GM10847 (cell line): ENCODE results near the gene PHF19.

Experiments used
- POLR2A ChIP-seq: IDR thresholded peaks from 2 replicates; pipeline ENCODE4 v1.6.1; 2011; ENCODE audit not compliant: insufficient read length; ENCODE audit errors: extremely low read depth

PHF19 gene

DNA sequence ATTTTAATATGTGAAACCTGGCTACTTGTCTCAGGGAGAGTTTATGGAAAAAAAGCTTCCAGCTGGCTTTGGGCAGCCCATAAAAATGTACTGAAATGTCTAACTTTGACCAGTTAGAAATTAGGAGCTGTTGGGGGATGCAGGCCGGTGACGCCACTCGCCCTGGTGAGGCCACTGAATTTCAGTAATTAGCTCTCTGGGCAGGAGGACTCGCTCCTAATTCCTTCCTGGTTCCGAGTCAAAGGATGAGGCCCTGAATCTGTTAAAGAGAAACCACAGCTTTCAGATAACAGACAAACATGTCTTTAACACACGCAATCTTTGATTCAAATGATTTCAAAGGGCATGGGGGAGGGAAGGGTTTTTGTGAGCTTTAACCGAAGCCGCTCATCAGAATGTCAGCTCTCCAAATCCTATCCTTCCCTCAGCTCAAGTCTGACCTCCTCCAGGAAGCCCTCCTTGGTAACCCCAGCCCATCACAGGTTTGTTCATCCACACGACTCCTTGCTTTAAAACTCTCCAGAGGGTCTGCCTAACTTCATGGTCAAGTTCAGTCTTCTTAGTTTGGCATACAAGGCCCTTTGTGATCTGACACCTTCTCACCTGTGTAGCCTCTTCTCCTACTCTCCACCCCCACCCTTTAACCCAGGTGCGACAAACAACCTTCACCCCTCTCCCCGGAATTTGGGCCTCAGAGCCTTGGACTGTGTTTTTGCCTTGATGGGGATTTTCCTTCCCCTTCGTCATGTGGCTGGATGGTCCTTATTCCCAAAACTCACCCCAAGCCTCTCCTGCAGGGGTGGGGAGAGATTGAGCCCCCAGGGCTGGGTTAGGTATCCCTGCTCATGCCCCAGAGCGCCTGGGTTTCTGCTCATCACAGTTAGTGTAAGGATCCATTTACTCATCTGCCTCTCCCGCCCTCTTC is 13.6 kb upstream of the PHF19 start:
- TF ChIP-seq POLR2A: no peak

DNA sequence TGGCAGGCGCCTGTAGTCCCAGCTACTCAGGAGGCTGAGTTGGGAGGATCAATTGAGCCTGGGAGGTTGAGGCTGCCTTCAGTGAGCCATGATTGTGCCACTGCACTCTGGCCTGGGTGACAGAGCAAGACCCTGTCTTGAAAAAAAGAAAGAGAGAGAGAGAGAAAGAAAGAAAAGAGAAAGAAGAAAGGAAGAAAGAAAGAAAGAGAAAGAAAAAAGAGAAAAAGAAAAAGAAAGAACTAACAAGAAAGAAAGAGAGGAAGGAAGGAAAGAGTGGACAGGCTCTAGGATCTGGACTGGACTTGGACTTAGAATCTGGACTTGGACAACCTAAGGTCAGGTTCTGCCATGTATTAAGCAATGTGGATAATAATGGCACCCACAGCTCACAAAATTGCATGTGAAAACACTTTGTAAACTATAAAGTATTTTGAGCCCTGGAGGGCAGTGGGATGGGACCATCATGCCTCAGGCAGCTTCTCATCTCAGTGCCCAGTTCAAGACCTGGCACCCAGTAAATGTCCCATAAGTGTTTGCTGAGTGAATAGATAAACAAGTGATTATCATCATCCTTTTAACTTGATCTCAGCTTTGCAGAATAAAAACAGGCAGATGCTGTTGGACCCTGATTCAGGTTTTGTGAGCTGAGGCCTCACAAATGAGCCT is 12.8 kb upstream of the PHF19 start:
- TF ChIP-seq POLR2A: no peak

DNA sequence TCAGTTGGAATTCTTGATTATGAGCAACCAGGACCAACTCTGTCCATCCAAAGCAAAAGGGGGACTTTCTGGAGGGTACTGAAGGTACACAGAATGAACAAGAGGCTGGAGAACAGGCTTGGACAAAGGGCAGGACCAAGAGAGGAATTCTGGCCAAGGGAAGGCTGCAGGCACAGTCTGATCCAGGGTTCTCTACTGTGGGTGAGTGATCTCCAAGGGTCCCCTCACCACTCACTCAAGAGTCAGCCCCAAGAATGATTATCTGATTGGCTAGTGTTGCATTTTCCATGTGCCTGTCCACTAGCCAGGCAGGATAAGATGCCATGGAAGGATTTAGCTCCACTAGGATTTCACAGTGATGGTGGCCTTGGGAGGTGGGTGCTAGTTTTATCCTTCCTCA is 11.6 kb upstream of the PHF19 start:
- TF ChIP-seq POLR2A: no peak

DNA sequence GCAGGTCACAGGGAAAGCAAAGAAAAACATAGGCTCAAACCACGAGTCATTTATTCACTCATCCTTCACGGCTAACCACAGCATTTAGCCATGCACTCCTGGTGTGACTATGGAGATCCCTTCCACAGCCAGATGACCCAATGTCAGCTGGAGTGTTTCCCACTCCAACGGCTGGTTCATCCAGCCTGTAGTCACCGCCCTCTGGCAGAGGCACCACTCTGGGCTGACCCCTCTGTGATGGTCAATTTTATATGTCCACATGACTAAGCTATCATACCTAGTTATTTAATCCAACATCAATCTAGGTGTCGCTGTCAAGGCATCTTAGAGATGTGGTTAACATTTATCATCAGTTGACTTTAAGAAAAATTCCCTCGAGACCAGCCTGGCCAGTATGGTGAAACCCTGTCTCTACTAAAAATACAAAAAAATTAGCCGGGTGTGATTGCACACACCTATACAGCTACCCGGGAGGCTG is 9.5 kb upstream of the PHF19 start:
- no peak for TF ChIP-seq POLR2A

DNA sequence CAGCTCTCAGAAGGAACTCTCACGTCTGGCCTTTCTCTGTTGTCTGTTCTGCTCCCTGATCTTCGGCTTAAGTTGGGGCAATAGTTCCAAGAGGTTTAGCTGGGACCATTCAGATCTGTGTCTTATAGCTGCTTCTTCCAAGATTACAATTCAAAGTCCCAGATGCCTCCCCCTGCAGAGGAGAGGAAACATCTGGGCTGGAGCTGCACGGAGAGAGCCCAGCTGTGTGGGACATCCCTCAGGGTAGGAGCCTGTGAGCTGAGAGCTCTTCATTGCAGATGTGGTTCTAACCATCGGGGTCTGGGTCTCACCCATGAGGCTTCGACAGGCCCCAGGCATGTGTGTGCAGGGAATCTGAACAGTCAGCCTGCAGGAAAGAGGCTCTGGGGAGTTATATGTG is 9.0 kb upstream of the PHF19 start:
- no peak for TF ChIP-seq POLR2A

- TF ChIP-seq POLR2A: no peak
Observed at GRCh38 chr9:120885457-120885856, 8.5 kb upstream of the PHF19 start.

DNA sequence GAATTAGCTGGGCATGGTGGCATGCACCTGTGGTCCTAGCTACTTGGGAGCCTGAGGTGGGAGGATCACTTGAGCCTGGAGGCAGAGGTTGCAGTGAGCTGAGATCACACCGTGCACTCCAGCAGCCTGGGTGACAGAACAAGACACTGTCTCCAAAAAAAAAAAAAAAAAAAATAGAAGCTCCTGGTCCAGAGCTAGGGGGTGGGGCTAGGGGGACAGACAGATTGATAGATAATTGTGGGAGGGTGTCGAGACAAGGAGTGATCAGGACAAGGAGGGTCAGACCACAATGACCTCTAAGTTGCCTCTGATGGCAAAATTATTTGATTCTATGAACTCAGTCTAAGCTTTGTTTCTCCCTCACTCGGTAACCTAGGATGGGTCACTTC is 6.6 kb upstream of the PHF19 start:
- no peak for TF ChIP-seq POLR2A

- TF ChIP-seq POLR2A: no peak
Observed at GRCh38 chr9:120882935-120883607, 6.1 kb upstream of the PHF19 start.

DNA sequence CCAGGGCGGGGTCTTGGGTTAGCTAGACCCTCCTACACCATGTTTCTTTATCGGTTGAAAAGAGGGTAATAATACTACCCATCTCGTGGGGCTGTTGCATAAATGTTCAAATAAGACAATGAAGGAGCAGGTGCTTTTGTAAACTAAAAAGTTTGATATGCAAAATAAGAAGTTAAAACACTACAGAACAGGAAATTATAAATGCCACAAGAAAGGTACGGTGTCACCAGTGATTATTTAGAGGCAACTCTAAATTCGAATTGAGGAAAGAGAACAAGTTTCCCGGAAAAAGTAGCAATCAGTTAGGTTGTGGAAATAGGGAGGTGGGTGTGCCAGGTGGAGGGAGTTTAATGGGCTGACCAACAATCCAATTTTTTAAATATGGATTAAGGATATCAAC is 2.5 kb upstream of the PHF19 start:
- TF ChIP-seq POLR2A: no peak

DNA sequence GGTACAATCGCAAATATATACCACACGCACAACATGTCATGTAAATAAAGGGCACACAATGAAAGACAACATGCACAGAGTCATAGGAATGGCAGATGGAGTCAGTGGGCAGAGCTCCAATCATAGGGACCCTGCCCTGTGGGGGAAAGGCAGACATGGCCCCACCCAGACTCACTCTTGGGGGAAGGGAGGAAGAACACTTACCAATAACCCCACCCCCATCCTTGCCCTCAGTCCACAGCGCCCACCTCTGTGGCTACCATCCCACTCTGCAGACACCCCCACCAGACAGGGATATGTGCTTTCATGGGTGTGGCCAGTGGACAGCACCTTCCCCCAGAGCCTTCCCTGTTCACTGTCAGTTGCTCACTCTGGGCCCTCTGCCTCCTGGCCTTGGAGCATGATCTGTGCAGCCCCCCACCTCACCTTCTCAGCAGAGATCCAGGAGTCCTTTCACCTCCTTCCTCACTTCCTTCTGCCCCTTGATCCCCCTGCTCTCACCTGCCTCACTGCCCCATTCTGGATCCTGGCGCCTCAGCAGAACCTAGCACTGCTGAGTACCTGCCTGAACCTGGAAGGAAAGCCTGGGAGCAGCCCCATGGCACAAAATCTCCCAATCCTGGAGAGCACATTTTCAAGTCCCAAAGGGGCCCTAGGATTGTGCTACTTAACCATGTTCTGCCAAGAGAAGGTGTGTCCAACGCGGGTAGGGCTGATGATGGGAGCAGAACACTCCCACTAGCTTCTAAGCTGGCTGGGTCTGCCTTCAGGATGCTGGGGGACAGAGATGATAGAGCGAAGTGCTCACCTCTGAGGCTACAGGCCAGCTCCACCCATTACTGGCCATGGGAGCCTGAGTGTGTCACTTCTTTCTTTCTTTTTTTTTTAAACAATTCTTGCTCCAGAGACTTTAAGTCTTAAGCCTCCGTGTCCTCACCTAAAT is 1.5 kb upstream of the PHF19 start:
- no peak for TF ChIP-seq POLR2A

GRCh38 chr9:120877276-120878034 is 467 bp upstream of the PHF19 start:
- TF ChIP-seq POLR2A: peak; percentile 66

DNA sequence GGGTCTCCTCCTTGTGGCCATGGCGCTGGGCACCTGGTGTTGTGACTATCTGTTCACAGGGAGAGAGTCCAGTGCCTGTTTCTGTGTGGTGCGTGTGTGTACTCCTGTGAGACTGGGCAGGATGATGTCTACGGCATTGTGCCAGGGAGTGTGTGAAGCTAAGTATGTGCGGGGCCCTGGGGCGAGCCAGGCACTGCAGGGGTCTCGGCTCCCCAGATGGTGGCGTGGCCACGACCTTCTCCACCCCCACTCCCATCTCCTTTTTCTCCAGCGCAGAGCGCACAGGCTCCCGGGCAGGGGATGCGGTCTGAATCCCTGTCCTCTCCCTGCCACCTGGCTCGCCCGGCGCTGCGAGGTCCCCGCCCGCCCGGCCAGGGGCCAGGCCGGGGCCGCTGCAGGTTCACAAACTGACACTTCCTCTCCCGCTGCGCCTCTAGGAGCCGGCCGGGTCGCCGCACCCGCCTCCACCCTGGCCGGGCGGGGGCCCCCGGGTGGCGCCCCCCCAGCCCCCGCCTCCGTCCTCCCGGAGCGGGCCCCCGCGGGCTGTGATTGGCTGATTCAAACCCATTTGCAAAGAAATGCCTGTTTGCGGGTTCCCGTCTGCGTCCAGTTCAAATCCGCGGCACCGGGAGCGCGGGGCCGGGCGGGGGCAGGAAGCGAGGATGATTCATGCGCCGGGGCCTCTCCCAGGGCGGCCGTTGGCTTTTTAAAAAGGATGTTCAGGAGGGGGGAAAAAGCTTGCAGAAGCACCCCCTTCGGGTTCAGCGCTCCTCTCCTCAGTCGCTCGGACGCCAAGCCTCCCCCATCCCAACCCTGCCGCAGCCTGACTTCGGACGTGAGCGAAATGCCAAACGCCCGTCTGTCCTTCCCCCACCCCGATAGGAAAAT is 790 bp downstream of the PHF19 start:
- peak; percentile 61 for TF ChIP-seq POLR2A

DNA sequence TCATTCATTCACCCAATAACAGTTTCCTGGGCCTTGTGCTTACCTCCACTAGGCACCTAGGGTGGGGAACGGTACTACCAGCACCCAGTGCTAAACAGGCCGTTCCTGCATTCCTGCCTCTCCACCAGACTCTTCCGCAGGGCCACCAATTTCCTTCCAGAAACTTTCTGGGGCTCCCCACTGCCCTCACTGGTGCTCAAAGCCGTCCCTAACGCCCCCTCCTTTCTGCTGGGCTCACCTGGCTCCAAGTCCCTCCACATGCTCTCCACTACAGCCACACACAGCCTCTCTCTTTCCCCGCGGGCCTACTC is 1.4 kb downstream of the PHF19 start:
- TF ChIP-seq POLR2A: no peak
